Activated CD8-positive, alpha-beta memory T cell treated with anti-CD3 and anti-CD28 coated beads, Interleukin-2, amount 50 U/mL, for 1 hour (primary cell): ENCODE measurements around the gene MBP.

ENCODE experiments used
- DNase-seq: peaks from one replicate; pipeline ENCODE4 v3.0.0-alpha.2; 2020; ENCODE audit errors: extremely low read depth

Gene MBP

GRCh38 chr18:77082316-77082955 is 50.1 kb downstream of the MBP start:
- DNase-seq = no peak

- no peak for DNase-seq
Observed at GRCh38 chr18:77081390-77081778, 51.2 kb downstream of the MBP start.

GRCh38 chr18:77079954-77080682 is 52.5 kb downstream of the MBP start:
- DNase-seq = no peak

- no peak for DNase-seq
Observed at GRCh38 chr18:77079088-77079487, 53.5 kb downstream of the MBP start.

DNA sequence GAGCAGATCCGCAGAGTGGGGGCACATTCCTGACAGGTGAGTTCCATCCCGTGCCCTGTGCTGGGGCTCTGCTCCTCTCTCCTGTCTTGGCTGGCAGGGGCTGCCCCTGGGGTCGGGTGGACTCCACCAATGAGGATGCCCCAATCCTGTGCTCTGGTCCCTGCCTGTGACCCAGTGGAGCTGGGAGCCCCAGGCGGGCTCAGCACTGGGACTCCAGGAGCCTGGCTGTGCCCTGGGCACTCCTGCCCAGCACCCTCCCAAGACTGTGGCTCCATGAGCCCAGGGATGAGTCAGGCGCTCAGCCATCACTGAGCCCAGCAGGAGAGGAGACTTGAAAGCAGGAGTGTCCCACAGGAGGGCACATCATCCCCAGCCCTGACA is 53.9 kb downstream of the MBP start:
- no peak for DNase-seq

- DNase-seq = no peak
Observed at GRCh38 chr18:77077941-77078689, 54.5 kb downstream of the MBP start.

DNA sequence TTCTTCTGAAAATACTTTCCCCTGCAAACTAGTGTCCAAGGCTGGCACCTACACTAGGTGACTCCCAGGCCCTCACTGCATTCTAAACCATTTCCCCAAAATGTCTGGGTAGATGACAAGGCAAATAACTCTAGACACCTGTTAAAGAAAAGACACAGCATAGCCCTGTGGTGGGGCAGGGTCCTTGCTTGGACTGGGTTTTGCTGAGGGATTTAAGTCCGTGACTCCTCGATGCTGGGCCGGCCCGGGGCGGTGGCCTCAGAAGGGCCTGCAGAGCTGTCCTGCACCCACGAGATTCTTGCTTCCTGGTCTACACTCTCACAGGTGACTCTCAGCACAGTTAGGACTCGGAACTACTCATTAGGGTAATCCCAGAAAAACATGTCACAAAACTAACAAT is 55.2 kb downstream of the MBP start:
- no peak for DNase-seq

- no peak for DNase-seq
Observed at GRCh38 chr18:77076111-77076510, 56.5 kb downstream of the MBP start.

DNA sequence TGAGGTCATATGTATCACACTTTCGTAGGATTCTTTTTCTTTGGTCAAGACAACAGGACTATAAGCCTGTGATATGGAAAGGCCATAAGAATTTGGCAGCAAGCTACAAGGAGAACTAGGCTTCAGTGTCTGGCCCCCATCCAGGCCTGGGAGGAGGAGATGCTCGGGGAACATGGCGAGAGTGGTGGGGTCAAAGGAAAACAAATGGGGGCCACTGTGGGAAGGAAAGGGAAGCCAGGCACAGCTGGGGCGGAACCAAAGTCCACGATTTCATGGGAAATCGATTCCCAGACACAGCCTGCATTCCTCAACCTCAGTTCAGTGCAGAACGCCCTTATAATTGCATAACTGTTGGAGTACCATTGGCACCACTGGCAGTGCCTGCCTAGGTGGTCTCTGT is 58.2 kb downstream of the MBP start:
- no peak for DNase-seq

- no peak for DNase-seq
Observed at GRCh38 chr18:77073336-77074093, 59.1 kb downstream of the MBP start.

GRCh38 chr18:77072566-77072965 is 60.0 kb downstream of the MBP start:
- no peak for DNase-seq

- DNase-seq = peak; percentile 74
Observed at GRCh38 chr18:77071711-77072292, 60.8 kb downstream of the MBP start.

GRCh38 chr18:77071061-77071460 is 61.5 kb downstream of the MBP start:
- no peak for DNase-seq

DNA sequence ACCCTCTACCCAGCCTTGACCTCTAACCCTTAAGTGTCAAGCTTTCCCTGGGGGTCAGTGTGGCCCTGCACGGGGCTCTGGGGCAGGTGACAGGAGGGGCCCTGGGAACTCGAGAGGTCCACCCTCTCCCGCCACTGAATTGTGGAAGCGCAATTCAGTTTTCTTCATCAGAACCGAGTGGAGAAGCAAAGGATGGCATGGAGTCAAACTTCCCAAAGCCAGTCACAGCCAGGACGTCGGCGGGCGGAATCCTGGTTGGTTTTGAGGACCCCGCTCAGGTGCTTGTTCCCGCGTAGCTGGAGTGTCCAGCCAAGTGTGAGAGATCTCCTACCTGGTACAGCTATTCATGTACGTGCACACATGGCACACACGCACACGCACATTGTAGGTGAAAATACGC is 62.0 kb downstream of the MBP start:
- DNase-seq = no peak

DNA sequence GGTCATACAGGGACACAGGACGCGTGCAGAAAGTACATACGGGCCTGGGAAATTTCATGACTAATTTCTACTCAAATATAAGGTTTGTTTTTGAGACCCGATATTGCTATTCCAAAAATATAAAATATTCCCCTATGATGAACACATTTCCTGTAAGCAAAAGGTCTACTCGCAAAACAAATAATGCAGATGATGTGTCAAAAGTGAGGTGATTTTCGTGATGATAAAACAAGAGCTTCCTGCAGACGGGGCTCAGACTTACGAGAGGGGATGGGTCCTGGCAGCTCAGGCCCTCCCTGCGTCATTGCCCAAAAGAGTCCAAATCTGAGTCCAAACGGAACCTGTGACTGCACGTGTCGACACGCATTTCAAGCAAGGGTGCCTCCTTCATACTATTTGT is 62.7 kb downstream of the MBP start:
- no peak for DNase-seq

DNA sequence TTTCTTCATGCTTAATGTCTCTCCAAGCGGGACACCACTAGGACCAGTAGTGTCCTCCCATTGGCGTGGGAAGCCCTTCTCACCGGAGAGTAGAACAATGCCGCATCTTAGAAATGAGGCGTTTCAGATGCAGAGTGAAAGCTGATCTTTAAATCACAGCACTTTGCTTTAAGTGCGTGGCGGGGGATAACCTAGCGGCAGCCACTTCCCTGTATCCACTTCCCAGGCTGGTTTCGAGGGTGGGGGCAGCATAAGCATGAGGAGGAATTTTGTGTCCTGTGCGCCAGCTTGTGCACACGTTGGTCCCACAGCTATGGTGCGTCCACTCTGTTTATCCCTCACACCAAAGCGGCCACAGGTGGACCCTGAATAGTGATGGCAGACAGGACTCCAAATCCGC is 63.1 kb downstream of the MBP start:
- DNase-seq = no peak

DNA sequence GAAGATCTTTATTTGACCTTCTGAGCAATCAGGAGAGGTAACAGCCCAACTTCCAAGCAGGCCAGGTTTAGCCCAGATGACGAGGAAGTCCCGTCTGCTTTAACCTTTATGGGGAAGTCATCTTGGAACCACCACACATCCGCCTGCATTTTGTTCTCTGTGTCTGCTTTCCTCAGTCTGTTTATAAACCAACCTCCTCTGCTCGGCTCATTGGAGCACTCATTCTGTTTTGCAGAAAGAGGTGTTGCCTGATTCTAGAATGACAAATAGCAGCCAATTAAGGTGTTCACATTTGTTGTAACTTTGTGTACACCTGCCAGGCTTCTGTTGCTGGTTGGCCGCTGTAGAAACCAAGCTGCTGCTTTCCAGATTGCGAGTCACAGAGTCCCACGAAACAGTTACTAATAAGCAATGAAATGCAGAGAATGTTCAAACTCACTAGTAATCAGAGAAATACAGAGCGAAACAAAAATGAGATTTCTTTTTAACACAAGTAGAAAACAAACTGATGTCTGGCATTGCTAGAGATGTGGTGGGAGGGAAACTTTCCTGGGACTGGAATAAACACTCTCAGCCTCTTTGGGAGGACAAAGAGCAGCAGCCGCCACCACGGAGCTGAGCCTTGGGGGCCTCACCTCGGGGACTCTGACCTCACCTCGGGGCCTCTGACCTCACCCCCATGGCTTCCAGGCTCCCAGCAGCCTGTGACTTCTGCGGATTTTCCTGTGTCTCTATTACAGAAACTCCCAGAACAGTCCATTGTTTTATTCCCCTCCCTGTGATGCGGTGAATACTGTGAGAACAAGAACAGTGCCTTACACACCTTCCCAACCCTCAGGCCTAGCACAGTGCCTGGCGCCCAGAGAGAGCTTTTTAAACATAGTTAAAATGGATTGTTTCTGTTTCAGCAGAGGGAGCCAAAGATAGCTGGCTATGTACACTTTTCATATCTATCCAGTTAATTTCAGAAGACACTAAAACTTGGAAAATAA is 64.0 kb downstream of the MBP start:
- DNase-seq = no peak

DNA sequence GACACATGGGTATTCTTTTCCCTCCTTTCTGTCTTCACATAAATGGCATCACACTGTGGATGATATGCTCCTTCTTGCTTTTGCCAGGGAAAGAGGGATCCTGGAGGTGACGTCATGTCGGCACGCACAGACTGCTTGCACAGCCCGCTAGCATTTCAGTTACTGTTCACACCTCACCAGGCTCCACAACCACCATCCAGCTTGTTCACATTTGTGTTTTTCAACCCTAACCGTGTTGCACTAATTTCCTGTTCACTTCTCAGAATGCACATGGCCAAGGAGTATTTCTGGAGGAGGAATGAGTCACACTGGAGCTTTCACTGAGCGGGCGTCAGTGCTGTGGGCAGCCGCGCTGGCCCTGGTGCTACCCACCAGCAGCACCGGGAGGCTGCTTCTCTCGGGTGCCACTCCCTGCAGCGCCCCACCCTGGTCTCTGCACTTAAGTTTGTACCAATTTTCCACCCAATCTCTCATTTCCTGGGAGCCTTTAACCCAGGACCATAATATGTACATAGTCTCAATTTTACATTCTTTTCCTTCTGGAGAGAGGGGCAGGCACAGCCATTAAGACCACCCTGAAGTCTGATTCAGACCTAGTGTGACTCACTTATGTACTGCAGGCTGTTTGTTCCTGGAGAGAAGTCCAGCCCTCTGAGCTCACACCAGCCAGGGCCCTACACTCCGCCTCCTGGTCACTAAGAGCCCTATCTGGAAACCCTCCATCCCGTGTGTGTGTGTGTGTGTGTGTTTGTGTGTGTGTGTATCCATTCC is 65.1 kb downstream of the MBP start:
- peak; percentile 56 for DNase-seq

DNA sequence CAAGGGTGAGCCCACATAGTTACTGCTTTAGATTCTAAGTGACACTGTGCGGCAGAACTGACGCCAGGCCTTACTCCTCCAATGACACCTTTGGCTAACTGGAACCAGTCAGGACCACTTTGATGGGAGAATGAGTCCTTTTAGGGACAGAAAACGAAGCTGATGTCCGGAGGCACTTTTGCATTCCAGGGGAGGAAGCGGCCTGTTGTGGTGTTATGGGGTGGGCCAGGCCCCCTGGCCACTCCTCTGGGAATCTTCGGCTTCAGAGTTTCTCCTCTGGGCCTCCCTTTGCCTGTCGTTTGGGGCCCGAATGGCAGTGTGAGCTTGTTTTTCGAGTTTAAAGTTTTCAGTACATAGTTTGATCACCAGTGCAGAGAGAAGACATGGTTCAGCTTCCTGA is 65.9 kb downstream of the MBP start:
- DNase-seq = no peak

GRCh38 chr18:77066101-77066500 is 66.5 kb downstream of the MBP start:
- DNase-seq = no peak
